ENCODE data around the gene TTLL7. TPM values are rescaled to one million over a fixed set of nuclear protein-coding genes. Genes with fewer than 3 reads are reported as not detected.

Gene TTLL7
- total RNA-seq, 4 donors from 2014 or later = 0.95 to 7.6 (median 3.8) TPM

GRCh38 chr1:84010136-84010535 lies 11.2 kb upstream of the TTLL7 start:
- no peak for DNase-seq (ENCODE audit: low spot score in 2 of 2)
- no peak overlapping the region for H3K4me3 ChIP-seq (ENCODE audit: low read depth, poor library complexity, severe bottlenecking)
- 67 to 70% methylated on average over 1 of the region's 1 CpG for WGBS, 2 donors
- TF ChIP-seq POLR2A (IDR thresholded peaks at IDR 0.05) = no peak
- TF ChIP-seq CTCF (IDR thresholded peaks at IDR 0.05) = no peak
- intact Hi-C loops (cut with DNase I; ENCODE audit: low total_unique reads) = no loop called here

GRCh38 chr1:84008631-84009030 lies 9.7 kb upstream of the TTLL7 start:
- intact Hi-C loops (cut with DNase I; ENCODE audit: low total_unique reads) = no loop called here
- 38 to 51% methylated on average over 5 of the region's 5 CpGs for WGBS, 2 donors
- no peak for TF ChIP-seq POLR2A (IDR thresholded peaks at IDR 0.05)
- TF ChIP-seq CTCF (IDR thresholded peaks at IDR 0.05) = no peak

GRCh38 chr1:84006591-84006990 lies 7.7 kb upstream of the TTLL7 start:
- DNase-seq (ENCODE audit: low spot score in 2 of 2) = no peak
- no peak for TF ChIP-seq CTCF (IDR thresholded peaks at IDR 0.05)
- no peak for TF ChIP-seq POLR2A (IDR thresholded peaks at IDR 0.05)
- WGBS, 2 donors = 83% methylated on average over 6 of the region's 6 CpGs
- H3K4me3 ChIP-seq (ENCODE audit: low read depth, poor library complexity, severe bottlenecking) = no peak overlapping the region
- intact Hi-C loops (cut with DNase I; ENCODE audit: low total_unique reads) = no loop called here

More at GRCh38 chr1:84008631-84009030, 9.7 kb upstream of the TTLL7 start:
- no peak for DNase-seq (ENCODE audit: low spot score in 2 of 2)
- H3K4me3 ChIP-seq (ENCODE audit: low read depth, poor library complexity, severe bottlenecking) = no peak overlapping the region

- intact Hi-C loops (cut with DNase I; ENCODE audit: low total_unique reads) = no loop called here
- 74 to 96% methylated on average over 2 of the region's 2 CpGs for WGBS, 2 donors
- DNase-seq (ENCODE audit: low spot score in 2 of 2) = no peak
- TF ChIP-seq POLR2A (IDR thresholded peaks at IDR 0.05) (no peak), CTCF (IDR thresholded peaks at IDR 0.05) (no peak)
- no peak overlapping the region for H3K4me3 ChIP-seq (ENCODE audit: low read depth, poor library complexity, severe bottlenecking)
Measured at GRCh38 chr1:84001501-84001900, 2.6 kb upstream of the TTLL7 start.

GRCh38 chr1:84000954-84001495 lies 2.1 kb upstream of the TTLL7 start:
- DNase-seq (ENCODE audit: low spot score in 2 of 2) = no peak
- TF ChIP-seq POLR2A (IDR thresholded peaks at IDR 0.05) (no peak), CTCF (IDR thresholded peaks at IDR 0.05) (no peak)
- H3K4me3 ChIP-seq (ENCODE audit: low read depth, poor library complexity, severe bottlenecking) = no peak overlapping the region
- intact Hi-C loops (cut with DNase I; ENCODE audit: low total_unique reads) = no loop called here
- 84 to 85% methylated on average over 4 of the region's 4 CpGs for WGBS, 2 donors
